GM18907 (cell line): ENCODE measurements around the gene TMEM204.

Experiments
- ATAC-seq: cut with Tn5 transposase; IDR thresholded peaks from one replicate; pipeline ENCODE4 v1.9.1; 2021; ENCODE audit warnings: mild to moderate bottlenecking, moderate library complexity; ENCODE audit not compliant: unreplicated experiment

Gene TMEM204

DNA sequence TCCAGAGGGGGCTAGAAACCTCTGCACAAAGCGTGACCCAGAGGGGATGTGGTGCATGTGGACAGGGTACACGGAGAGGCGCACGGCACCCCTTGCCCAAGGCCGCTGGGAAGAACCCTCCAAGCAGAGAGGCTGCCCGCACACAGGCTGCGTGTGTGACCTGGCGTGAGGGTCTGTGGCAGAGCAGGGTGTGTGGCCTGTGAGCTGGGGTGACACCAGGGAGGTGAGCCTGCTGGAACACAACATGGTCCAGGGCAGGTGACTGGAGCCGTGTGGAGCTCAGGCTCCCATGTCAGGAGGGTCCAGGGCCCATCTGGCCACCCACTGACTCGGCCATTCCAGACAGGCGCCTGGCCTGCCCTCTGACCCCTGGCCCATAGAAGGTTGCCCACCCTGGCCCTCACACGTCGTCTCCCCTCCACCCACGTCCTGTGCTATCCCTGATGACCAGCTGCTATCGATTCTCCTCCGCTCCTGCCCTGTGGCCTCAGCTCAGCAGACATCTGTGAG, 14.8 kb upstream of the TMEM204 start:
- no peak for ATAC-seq

DNA sequence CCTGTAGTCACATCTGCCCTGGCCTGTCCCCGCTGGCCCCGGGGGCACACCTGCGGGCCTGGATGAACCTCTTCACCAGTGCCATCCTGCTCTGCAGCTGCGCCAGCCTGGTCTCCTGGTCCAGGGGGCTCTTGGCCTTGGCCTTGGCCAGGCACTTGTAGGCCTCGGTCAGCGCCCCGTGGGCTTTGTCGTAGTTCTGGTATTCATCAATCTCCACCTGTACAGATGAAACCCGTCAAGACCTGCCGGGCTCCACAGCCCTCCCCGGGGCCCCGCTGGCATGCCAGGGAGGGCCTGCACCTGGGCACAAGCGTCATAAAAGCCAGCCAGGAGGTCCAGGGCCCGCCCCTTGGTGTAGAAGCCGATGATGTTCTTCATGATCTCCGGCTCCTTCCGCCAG, 13.6 kb upstream of the TMEM204 start:
- no peak for ATAC-seq

DNA sequence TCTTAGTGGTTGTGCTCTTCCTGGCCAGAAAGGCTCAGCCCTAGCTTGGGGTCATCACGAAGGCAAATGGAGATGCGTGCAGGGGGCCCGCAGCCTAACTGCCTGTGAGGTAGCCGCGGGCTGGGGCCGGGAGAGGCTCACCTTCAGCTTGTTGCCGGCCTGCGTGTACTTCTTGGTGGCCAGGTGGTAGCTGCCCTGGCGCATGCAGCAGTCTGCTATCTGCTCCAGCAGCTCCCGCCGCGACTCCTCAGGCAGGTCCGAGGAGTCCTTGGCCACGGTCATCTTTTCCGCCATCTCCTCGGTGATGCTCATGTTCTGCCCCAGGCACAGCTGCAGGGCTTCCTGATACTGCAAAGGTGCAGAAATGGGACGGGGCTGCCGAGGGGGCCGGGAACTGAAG, 13.0 kb upstream of the TMEM204 start:
- ATAC-seq: no peak

DNA sequence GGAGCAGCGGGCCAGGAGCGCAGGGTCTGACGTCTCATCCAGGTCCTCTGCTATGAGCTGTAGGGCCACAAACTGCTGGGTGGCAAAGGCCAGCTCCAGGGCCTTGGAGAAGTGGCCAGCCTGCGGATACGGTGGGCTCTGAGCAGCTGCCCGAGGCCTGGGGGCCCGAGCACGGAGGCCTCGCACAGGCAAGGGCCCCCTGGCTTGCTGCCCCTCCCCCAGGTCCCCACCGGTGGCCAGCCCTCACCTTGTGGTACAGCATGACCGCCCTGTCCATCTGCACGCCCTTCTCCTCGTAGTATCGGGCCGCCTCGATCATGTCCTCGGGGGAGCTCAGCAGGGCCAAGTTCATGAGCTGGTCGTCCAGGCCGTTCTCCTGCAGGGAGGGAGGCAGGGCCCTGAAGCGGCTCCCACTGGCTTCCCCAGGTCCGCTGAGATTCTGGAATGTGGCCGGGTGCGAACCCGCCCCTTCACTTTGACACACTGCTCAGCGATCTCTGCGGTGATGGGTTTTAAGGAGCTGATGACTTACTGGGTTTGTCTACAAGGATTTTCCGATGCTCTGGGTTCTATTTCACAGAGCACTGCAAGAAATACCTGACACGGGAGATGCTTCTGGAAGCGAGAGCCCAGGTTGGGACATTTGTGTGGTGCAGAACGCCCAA, 9.8 kb upstream of the TMEM204 start:
- ATAC-seq: no peak

DNA sequence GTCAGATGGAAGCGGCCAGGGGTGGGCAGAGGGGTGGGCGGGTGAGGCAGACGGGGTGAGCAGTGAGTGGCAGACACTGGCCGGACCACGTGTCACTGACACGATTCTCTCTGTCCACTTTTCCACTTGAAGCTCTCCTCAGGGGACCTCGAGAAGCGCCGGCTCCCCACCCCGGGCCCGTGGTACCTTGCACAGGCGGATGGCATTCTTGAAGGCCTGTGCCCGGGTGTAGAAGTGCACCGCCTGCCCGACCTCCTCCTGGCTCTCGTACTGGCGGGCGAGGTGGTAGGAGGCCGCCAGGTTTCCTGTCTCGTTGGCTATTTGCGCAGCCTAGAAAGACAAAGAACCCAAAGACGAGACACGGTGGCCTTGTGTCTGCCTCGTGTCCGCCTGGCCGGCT, 9.1 kb upstream of the TMEM204 start:
- ATAC-seq: no peak

DNA sequence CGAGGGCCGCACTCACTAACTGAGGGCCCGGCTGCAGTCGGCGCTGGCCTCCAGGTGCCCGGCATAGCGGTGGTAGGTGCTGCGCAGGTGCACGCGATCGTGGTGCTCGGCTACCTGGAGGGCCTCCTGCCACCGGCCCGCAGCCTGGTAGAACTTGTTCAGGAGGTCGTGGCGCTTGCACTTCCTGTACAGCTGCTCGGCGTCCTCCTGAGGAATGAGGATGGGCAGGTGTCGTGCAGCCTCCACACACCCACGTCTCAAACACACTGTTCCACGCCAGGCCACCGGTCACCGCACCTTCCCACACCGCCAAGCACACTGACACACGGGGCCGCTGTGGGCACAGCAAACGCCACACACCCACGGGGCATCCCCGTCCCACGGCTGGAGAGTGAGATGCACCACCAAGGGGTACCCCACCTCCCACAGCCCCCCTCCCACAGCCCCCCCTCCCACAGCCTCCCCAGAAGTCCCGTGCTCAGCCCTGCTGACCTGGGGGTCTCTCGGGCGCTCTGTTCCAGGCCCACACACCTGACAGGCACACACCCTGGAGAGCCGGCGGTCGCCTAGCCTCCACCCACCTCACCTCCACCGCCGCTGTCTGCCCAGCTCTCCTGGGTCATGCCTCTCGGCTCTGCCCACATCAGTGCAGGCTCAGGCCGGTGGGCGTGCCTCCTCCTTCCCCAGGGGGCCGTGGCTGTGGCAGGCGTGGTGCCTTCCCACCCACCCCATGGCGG, 7.4 kb upstream of the TMEM204 start:
- ATAC-seq: no peak

DNA sequence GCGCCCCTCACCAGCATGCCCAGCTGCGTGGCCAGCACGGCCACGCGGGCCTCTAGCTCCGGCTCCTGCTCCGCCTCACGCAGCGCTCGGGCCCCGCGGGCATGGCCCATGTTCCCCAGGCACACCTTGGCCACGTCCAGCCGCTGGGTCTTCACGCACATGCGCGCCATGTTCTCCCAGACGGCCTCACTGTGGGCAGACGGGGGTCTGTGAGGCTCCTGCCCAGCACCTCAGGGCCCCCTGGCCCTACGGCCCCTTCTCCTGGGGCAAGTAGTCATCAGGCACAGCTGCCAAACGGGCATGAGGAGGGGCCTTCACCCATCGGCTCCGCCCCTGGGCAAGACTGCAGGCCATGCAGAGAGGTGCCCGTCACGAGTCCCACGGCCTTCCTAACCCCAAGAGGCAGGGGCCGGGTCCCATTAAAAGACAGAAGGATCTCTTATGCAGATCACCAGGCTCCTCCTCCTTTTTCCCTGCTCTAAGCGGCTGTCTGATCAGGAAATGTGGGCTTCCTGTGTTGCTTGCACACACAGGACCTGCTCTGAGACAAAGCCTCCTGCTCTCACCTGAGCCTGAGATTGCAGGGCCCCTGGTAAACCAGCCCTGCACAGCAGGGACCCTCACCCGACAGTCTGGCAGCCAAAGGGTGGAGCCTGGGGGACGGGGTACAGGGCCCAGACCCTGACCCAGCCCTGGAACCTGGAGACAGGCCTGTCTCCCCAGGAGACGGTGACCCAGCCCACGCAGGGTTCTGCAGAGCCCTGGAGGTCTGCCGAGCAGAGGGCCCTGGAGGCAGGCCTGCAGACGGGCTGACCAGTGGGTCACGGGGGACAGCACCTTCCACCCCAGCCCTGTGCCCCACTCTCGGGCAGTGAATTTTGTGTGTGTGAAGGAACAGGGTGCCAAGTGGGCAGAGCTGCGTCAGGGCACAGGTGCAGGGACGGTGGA, 6.6 kb upstream of the TMEM204 start:
- no peak for ATAC-seq

- no peak for ATAC-seq
Observed at GRCh38 chr16:1527836-1528811, 5.3 kb upstream of the TMEM204 start.

DNA sequence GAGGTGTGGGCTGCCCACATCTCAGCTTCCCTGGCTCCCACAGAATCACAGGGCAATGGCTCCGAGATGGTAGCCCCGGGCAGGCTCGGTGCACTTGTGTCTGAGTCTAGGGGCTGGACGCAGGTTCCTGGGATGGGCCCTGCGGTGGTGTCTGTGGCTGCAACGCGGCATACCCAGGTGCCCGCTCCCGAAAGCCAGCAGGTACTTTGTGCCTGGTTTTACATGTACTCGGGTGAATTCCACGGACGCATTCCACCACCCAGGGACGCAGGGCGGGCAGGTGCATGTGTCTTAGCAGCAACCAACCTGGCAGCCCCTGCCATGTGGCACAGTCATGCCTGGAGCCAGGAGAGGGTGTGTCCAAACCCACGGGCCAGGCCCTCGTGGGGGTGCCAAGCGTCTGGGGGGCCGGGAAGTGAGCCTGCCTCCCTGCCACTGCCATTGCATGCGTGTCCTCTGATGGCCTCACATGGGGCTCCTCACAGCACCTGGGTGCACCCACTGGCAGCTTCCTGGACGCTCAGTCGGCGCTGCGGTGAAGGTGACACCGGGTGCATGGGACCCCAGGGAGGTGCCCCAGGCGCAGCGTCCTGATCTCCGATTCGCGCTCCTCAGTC, 4.4 kb upstream of the TMEM204 start:
- ATAC-seq: no peak

DNA sequence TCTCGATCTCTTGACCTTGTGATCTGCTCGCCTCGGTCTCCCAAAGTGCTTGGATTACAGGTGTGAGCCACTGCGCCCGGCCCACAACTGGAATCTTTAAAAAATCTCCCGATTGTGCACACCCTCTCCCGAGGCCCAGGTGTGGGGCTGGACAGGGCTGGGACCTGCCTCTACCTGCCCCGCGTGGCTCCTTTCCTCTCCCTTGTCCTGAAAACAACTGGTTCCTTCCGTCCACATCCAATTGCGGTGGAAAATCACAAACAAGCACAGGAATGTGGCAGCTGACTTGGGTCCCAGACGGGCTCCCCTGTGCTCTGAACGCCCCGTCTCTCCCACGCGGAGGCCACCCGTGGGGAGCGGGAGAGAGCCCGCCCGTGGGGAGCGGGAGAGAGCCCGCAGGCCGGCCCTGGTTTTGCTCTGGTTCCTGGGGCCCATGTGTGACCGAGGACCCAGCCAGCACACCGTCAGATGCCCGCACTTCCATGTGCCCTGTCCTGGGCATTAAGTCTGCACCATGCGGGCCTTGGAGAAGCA, 3.0 kb upstream of the TMEM204 start:
- ATAC-seq: no peak

GRCh38 chr16:1530883-1531637, 2.4 kb upstream of the TMEM204 start:
- ATAC-seq: no peak

- ATAC-seq: no peak
Observed at GRCh38 chr16:1531638-1531910, 1.9 kb upstream of the TMEM204 start.

- ATAC-seq: no peak
Observed at GRCh38 chr16:1532081-1532760, 1.2 kb upstream of the TMEM204 start.

DNA sequence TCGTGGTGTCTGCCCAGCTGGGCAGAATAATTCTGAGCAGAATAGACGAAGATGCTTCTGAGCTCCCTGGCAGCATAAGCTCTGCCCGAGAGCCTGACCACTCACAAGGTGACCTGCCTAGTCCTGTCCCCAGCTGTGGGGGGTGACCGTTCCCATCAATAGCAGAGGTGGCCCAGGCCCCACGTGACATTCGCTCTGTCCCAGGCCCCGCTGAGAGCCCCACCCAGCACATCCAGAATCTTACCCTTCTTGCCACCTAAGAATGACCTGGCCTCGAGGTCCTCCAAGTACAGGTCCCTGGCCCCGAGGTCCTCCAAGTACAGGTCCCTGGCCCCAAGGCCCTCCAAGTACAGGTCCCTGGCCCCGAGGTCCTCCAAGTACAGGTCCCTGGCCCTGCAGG, 695 bp upstream of the TMEM204 start:
- ATAC-seq: no peak

- no peak for ATAC-seq
Observed at GRCh38 chr16:1534021-1535020, 855 bp downstream of the TMEM204 start.

GRCh38 chr16:1535391-1536291, 2.2 kb downstream of the TMEM204 start:
- no peak for ATAC-seq
